Measurements from ENCODE around the gene PLCB1.

PLCB1 gene

DNA sequence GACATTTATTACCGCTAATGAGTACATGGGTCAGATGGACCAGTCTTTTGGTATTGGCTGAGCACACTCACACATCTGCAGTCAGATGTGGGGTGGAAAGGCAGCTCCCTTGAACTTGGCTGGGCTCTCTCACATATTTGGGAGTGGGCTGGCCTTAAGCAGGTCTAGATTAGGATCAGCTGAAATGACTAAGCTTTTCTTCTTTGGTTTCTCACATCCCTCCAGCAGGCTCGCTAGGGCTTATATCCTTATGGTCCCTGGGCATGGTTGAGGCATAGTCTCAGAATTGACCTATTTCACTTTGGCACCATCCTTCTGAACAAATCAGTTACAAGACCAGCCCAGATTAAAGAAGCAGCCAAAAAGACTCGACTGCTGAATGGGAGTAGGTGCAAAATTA, 14.4 kb upstream of the PLCB1 start:
- no peak for FAIRE-seq

DNA sequence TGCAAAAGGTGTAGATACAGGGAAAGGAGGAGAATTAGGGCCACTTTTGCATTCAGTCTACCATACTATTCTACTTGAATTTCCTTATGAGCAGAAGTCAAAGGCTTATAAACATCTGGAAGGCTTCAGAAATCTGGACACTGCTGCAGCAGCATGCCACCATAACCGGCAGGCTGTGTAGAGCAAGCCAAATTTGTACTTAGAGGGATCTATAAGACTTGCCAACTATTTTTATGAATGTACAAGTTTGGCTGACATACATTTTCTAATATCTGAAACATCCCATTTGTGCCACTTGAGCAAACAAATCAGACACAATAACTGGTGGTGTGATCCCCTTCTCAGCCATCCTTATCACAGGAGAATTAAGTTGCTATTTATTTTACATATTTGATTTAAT, 14.0 kb upstream of the PLCB1 start:
- DNase-seq (ENCODE audit: insufficient read length) (no peak), FAIRE-seq (no peak)
- TF ChIP-seq POLR2AphosphoS5 (IDR thresholded peaks at IDR 0.05; ENCODE audit: low read depth, low read length), result no peak
- TF ChIP-seq TAF1 (IDR thresholded peaks at IDR 0.05; ENCODE audit: borderline replicate concordance, low read depth, low read length), result no peak
- TF ChIP-seq POLR2A (IDR thresholded peaks at IDR 0.05; ENCODE audit: low read depth, low read length), result no peak

More for the DNA sequence above, 14.4 kb upstream of the PLCB1 start:
- no peak for DNase-seq (ENCODE audit: insufficient read length)
- TF ChIP-seq TAF1 (IDR thresholded peaks at IDR 0.05; ENCODE audit: borderline replicate concordance, low read depth, low read length) (no peak), POLR2AphosphoS5 (IDR thresholded peaks at IDR 0.05; ENCODE audit: low read depth, low read length) (no peak), POLR2A (IDR thresholded peaks at IDR 0.05; ENCODE audit: low read depth, low read length) (no peak)

DNA sequence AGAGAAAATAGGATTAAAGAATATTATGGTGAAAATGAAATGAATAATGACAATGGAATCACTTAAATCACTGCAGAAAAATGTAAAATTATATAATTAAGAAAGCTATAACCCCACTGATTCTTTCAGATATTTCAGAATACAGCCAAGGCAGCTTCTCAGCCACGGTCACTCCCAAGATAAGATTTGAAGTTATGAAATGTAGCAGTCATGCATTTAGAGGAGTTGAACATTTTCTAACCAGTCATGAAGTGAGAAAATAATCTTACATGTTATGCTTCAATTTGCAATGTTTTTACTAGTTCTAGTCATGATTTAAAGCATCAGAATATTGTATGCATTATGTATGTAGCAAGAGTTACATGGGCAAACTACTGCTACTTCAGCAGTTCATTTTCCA, 13.3 kb upstream of the PLCB1 start:
- DNase-seq (ENCODE audit: insufficient read length), result no peak
- TF ChIP-seq TAF1 (IDR thresholded peaks at IDR 0.05; ENCODE audit: borderline replicate concordance, low read depth, low read length) (no peak), POLR2AphosphoS5 (IDR thresholded peaks at IDR 0.05; ENCODE audit: low read depth, low read length) (no peak), POLR2A (IDR thresholded peaks at IDR 0.05; ENCODE audit: low read depth, low read length) (no peak)
- FAIRE-seq, result no peak

DNA sequence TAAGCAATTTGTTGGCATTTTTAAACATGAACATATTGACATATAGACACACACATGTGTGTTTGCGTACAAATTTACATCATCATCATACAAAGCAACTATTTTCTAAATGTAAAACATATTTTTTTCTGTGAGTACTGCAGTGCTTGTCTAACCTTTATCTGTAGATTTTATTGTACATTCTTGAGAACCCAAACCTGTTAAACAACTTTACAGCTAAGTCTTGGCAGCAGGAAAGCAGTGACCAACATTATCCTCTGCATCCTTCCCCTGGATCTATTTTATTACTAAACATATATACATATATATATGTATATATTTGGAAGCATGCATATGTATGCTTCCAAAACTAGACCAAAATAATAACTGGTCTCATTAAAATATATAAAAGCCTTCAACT, 10.4 kb upstream of the PLCB1 start:
- DNase-seq (ENCODE audit: insufficient read length) (no peak), FAIRE-seq (no peak)
- TF ChIP-seq POLR2A (IDR thresholded peaks at IDR 0.05; ENCODE audit: low read depth, low read length), result no peak
- no peak for TF ChIP-seq TAF1 (IDR thresholded peaks at IDR 0.05; ENCODE audit: borderline replicate concordance, low read depth, low read length)

DNA sequence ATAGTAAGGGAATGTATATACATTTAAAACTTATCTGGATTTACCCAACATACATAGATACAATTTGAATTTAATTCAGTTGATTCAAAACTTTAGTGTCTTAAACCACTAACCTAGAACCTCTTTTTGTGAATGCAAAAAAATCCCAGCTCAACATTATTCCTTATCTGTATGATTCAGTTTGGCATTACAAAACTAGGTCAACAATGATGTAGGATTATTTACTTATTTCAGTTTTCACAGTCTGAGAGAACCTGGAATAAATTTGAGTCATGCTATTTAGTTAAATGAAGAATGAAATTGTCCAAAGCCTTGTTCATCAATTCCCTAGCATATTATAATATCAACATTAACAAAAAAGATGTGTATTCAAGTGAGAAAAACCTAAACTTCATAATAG, 7.4 kb upstream of the PLCB1 start:
- no peak for TF ChIP-seq POLR2A (IDR thresholded peaks at IDR 0.05; ENCODE audit: low read depth, low read length)
- no peak for TF ChIP-seq TAF1 (IDR thresholded peaks at IDR 0.05; ENCODE audit: borderline replicate concordance, low read depth, low read length)
- no peak for TF ChIP-seq POLR2AphosphoS5 (IDR thresholded peaks at IDR 0.05; ENCODE audit: low read depth, low read length)
- FAIRE-seq, result no peak
- DNase-seq (ENCODE audit: insufficient read length), result no peak

DNA sequence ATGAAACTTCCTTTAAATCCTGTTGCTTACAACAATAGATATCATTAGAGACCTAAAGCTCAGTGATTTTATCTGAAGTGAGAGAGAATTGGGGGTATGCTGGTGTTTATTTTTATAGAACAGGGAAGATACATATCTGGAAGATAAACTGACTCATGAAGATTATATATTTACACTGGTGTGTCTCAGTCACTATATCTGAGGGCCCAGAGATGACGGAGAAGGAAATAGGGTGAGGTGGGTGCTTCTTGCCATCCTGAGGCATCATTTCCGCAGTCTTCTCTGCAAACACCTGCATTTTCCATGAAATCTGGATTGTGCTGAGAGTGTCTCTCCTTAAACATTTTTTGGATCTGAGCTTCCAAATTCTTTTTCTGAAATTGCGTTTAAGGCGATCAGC, 5.9 kb upstream of the PLCB1 start:
- DNase-seq (ENCODE audit: insufficient read length) (no peak), FAIRE-seq (no peak)
- TF ChIP-seq POLR2AphosphoS5 (IDR thresholded peaks at IDR 0.05; ENCODE audit: low read depth, low read length) (no peak), TAF1 (IDR thresholded peaks at IDR 0.05; ENCODE audit: borderline replicate concordance, low read depth, low read length) (no peak), POLR2A (IDR thresholded peaks at IDR 0.05; ENCODE audit: low read depth, low read length) (no peak)

DNA sequence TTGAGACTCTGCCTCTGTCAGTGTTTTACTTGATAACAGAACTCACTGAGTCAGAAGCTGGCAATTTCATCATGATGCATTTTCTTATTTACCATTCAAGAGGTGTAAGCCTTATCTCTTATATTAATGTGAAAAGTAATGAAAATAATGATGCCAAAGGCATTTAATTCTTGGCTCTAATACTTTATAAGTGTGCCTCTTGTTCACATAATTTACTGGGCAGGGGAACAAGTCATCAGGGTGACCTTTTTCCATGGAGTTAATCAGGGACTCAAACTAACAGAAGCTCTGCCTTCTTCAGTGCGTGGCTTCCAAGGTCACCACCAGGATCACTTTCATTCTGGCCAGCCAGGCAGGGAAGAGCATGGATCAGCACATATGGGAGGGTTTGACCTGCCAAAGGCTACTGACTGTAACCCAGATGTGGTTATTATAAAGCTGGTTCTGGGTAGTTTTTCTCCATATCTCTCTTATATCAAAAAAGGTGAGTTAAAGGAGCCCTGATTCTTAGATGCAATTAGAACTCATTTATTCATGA, 5.2 kb upstream of the PLCB1 start:
- FAIRE-seq, result no peak

DNA sequence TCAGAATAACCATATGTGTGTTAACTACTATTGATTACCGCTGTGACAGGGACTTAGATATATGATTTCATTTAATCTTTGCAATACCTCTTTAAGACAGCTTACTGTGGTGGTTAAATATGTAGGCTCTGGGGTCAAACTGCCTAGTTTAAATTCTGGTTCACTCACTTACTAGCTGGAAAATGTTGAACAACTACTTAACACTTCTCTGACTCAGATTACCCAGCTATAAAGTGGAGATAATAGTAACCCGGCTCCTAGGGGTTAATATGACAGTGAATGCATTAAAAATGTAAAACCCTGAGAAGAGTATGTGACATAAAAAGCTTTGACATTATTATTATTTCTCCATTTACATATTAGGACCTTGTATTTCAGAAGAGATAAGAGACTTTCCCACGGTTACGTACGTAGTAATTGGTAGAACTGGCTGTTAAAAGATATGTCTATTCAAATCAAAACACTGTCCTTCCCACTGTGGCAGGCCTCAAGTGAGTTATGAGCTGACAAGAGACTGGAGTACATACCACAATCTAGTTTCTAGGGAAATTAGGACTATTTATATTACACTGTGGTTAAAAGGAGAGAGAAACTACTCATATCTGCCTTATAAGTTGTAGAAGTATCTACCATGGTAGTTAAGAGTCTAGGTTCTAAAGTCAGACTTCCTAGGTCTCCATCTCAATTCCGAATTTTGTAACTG, 4.4 kb upstream of the PLCB1 start:
- TF ChIP-seq POLR2AphosphoS5 (IDR thresholded peaks at IDR 0.05; ENCODE audit: low read depth, low read length), result no peak
- no peak for TF ChIP-seq POLR2A (IDR thresholded peaks at IDR 0.05; ENCODE audit: low read depth, low read length)
- TF ChIP-seq TAF1 (IDR thresholded peaks at IDR 0.05; ENCODE audit: borderline replicate concordance, low read depth, low read length), result no peak
- DNase-seq (ENCODE audit: insufficient read length) (no peak), FAIRE-seq (peak; percentile 9)

More for the DNA sequence above, 5.2 kb upstream of the PLCB1 start:
- no peak for DNase-seq (ENCODE audit: insufficient read length)
- TF ChIP-seq POLR2AphosphoS5 (IDR thresholded peaks at IDR 0.05; ENCODE audit: low read depth, low read length), result no peak
- no peak for TF ChIP-seq POLR2A (IDR thresholded peaks at IDR 0.05; ENCODE audit: low read depth, low read length)
- no peak for TF ChIP-seq TAF1 (IDR thresholded peaks at IDR 0.05; ENCODE audit: borderline replicate concordance, low read depth, low read length)

DNA sequence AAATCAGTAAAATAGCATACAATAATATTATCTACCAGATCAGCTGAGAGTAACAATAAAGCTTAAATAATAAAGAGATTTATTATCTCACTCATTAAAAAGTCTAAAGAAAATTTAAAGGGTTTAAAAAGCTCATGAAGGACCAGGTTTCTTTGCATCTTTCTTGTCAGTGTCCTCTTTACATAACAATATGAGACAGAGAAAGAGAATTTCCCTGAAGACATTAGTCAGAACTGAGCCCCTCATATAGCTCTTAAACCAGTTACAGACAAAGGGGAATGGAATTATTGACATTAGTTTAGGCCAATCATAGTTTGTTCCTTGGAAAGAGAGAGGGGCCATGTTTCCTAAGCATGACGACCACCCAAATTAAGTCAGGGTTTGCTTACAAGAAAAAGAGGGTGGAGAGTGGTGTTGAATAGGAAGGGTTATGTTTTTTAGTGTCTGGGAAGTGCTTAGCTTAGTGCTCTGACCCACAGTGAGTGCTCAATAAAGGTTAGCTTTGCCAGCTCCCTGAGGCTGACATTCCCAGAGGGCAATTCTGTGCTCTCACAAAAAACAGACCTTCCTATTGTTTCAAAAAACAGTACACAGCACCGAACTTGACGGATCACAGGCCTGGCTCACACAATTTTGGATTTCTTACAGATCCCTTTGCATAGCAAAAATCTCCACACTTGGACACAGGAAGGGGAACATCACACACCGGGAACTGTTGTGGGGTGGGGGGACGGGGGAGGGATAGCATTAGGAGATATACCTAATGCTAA, 3.6 kb upstream of the PLCB1 start:
- TF ChIP-seq POLR2AphosphoS5 (IDR thresholded peaks at IDR 0.05; ENCODE audit: low read depth, low read length) (no peak), TAF1 (IDR thresholded peaks at IDR 0.05; ENCODE audit: borderline replicate concordance, low read depth, low read length) (no peak), POLR2A (IDR thresholded peaks at IDR 0.05; ENCODE audit: low read depth, low read length) (no peak)
- FAIRE-seq (no peak), DNase-seq (ENCODE audit: insufficient read length) (no peak)

DNA sequence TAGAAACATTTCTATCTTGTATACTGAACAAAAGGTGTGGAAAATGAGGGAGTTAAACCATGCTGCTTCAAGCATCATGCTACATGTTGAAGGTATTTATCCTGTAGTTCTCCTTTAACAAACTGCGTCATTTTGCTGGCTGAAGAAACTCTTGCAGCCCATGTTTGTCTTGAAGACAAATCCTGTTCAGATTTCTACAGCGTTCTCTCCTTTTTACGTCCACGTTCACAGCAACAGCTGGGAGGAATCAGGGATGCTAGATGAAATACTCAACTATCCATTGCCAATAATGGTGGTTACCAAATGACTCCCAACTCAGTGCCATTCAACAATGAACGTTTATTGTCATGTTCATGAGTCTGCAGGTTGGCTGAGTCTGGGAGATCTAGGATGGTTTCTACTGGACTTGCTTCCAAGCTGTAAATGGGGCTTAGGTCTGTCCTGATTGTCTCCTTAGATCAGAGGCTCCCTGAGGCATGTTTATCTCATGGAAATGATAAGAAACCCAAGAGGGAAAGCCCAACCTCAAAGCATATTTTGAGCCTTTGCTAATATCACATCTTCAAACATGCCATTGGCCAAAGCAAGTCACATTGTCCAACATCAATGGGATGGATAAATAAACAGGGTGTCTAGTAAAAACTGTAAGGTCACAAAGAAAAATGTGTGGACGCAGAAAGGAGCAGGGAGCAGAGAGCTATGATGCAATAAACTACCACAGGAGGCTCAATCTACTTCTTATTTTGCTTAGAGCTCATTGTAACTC, 2.7 kb upstream of the PLCB1 start:
- FAIRE-seq (no peak), DNase-seq (ENCODE audit: insufficient read length) (no peak)
- no peak for TF ChIP-seq POLR2A (IDR thresholded peaks at IDR 0.05; ENCODE audit: low read depth, low read length)

DNA sequence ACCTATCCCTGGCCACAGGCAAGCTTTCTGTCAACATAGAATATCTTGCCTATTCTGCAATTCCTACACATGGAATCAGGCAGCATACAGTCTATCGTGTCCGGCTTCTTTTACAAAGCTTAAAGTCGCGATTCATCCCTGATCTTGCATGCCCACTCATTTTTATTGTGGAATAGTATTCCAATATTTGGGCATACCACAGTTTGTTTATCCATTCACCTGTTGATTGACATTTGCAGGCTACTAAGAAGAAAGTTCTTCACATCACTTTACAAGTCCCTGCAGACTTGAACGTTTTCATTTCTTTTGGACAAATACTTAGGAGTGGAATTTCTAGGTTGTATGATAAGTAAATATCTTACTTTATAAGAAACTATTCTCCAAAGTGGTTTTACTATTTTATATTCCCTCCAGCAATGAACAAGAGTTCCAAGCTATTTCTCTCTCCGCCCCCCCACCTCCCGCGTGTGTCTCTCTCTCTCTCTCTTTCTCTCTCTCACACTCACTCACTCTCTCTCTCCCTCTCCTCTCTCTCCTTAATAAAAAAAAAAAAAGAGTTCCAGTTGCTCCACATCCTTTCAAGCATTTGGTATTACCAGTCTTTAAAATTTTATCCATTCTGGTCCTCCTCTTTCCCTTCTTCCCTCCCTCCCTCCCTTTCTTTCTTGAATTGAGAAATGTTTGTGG, 1.1 kb upstream of the PLCB1 start:
- no peak for DNase-seq (ENCODE audit: insufficient read length)
- FAIRE-seq, result no peak

More for the DNA sequence above, 1.1 kb upstream of the PLCB1 start:
- TF ChIP-seq TAF1 (IDR thresholded peaks at IDR 0.05; ENCODE audit: borderline replicate concordance, low read depth, low read length), result no peak
- TF ChIP-seq POLR2AphosphoS5 (IDR thresholded peaks at IDR 0.05; ENCODE audit: low read depth, low read length), result no peak
- TF ChIP-seq POLR2A (IDR thresholded peaks at IDR 0.05; ENCODE audit: low read depth, low read length), result no peak
